ENCODE data around the gene FCAMR.

GRCh38 chr1:206963740-206964139, 6.5 kb downstream of the FCAMR start:
- TF ChIP-seq CTCF (IDR thresholded peaks at IDR 0.05; ENCODE audit: low read depth, low read length) (no peak), EZH2phosphoT487 (IDR thresholded peaks at IDR 0.05; ENCODE audit: low read depth) (no peak)
